ENCODE results near the gene NEK11. TPM values are rescaled to one million over a fixed set of nuclear protein-coding genes. Genes with fewer than 3 reads are reported as not detected.
A peak's percentile ranks its signal among the peaks of the same experiment; 100 is the strongest.

NEK11 gene
- total and polyA plus RNA-seq, 2 donors (not counting 3 experiments of a cell fraction or from before 2014, with no cell fraction given), result 1.7 to 4.3 TPM

- Histone ChIP-seq H3K9me3 (replicated peaks; ENCODE audit: control insufficient read depth, insufficient read depth, low read length) (no peaks in the 10 kb centered on the region), H3K9me1 (replicated peaks; ENCODE audit: control insufficient read depth, extremely low read depth, insufficient read depth, low read length) (no peaks in the 10 kb centered on the region), H4K20me1 (replicated peaks; ENCODE audit: control insufficient read depth, extremely low read depth, insufficient read depth, low read length) (no peaks in the 10 kb centered on the region), H3K36me3 (ENCODE audit: control insufficient read depth in 2 of 2, extremely low read depth in 1 of 2, insufficient read depth in 2 of 2, low read length in 2 of 2) (no peaks in the 10 kb centered on the region), H3K27me3 (ENCODE audit: control insufficient read depth in 2 of 2, insufficient read depth in 2 of 2, low read length in 2 of 2) (peaks cover 0 to under 1% of the 10 kb centered on the region in 2 experiments), H3K79me2 (ENCODE audit: control insufficient read depth, insufficient read depth, low read length) (no peaks in the 10 kb centered on the region), H3K4me2 (ENCODE audit: insufficient read depth, low read length) (no peak overlapping the region), H3K4me3 (replicated peaks in 1 of 3; ENCODE audit: insufficient read depth in 1 of 3, low read depth in 1 of 3, low read length in 3 of 3) (no peak overlapping the region), H3K9ac (replicated peaks; ENCODE audit: extremely low read depth, insufficient read depth, low read length) (no peak overlapping the region), H2AFZ (ENCODE audit: low read depth, low read length) (no peak overlapping the region), H3K4me1 (ENCODE audit: control insufficient read depth, extremely low read depth, insufficient read depth, low read length) (no peaks in the 10 kb centered on the region), H3K27ac (ENCODE audit: insufficient read depth, low read depth, low read length) (no peak overlapping the region)
- FAIRE-seq, result no peak
- peak; percentile 6 for DNase-seq (ENCODE audit: low read depth, low spot score)
- intact Hi-C loops (cut with micrococcal nuclease) (loop anchor here (5.0 kb wide), 1 partner anchor 174 kb away; no protein-coding TSS in a partner anchor), dilution Hi-C loops (cut with MboI; ENCODE audit: extremely low pct_ligation_motif_present, low sequenced_read_pairs) (no loop called here)
- TF ChIP-seq EZH2 (IDR thresholded peaks at IDR 0.05; ENCODE audit: borderline replicate concordance, low read depth, low read length, severe bottlenecking) (no peak), FOS (IDR thresholded peaks at IDR 0.05; ENCODE audit: borderline replicate concordance, insufficient read depth, low read length) (no peak), GATA2 (IDR thresholded peaks at IDR 0.05; ENCODE audit: insufficient read depth, insufficient read length, low read depth, low read length) (no peak), MYC (IDR thresholded peaks at IDR 0.05; ENCODE audit: low read depth, low read length) (no peak), JUN (IDR thresholded peaks at IDR 0.05; ENCODE audit: borderline replicate concordance, insufficient read depth, insufficient read length, low read depth) (no peak), POLR2A (IDR thresholded peaks at IDR 0.05; ENCODE audit: low read depth, low read length) (no peak), POLR2AphosphoS5 (IDR thresholded peaks at IDR 0.05; ENCODE audit: insufficient read depth, low read depth, low read length) (no peak), CTCF (IDR thresholded peaks at IDR 0.05; ENCODE audit: extremely low read depth in 1 of 2, insufficient read depth in 1 of 2, low read depth in 1 of 2, low read length in 2 of 2) (no peak)
- TF ChIP-seq, protein P1, sequence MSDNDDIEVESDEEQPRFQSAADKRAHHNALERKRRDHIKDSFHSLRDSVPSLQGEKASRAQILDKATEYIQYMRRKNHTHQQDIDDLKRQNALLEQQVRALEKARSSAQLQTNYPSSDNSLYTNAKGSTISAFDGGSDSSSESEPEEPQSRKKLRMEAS (IDR thresholded peaks at IDR 0.05; ENCODE audit: insufficient read depth, insufficient read length), result no peak
- CTCF ChIA-PET, result no interaction called here
- POLR2A ChIA-PET, result no interaction called here
- BruUV-seq (replicated peaks), result no TSS peak
Measured at GRCh38 chr3:131277836-131278497, 251.3 kb downstream of the NEK11 start.
